HEK293 (cell line): Measurements from ENCODE around the gene OXNAD1.

ENCODE experiments used
- CTCF ChIA-PET: fragments of 350-600 bp; formaldehyde crosslinking; extraction: SDS; loops from one replicate; lab custom pipeline; 2021; ENCODE audit warnings: antibody characterized with exemption; lab: Yijun Ruan, JAX
- POLR2A ChIA-PET: fragments of 300-600 bp; formaldehyde crosslinking; extraction: SDS; loops from one replicate; lab custom pipeline; 2020; ENCODE audit warnings: antibody characterized with exemption, inconsistent platforms; lab: Yijun Ruan, JAX
- H3K27ac ChIP-seq: fragments of 200-500 bp; sonication (Bioruptor generic); 2 replicates; pipeline ENCODE4 v1.5.1; 2014; ENCODE audit warnings: low read depth, low read length, control low read depth, inconsistent platforms; ENCODE audit errors: extremely low read depth
- H3K36me3 ChIP-seq, 2 experiments: fragments of 200-500 bp in 1 of 2; sonication (Bioruptor generic) in 1 of 2; 1 replicate in 1 of 2; 2 replicates in 1 of 2; pipeline ENCODE4 v1.5.1; 2014 to 2017; ENCODE audit warnings: inconsistent platforms in 2 of 2, low read length in 2 of 2; ENCODE audit not compliant: control insufficient read depth in 2 of 2, insufficient read depth in 1 of 2
- H3K4me1 ChIP-seq: fragments of 200-500 bp; sonication (Bioruptor generic); 2 replicates; pipeline ENCODE4 v1.5.1; 2014; ENCODE audit warnings: mild to moderate bottlenecking, low read length, inconsistent platforms; ENCODE audit not compliant: control insufficient read depth, insufficient read depth
- H3K4me3 ChIP-seq: 2 replicates; pipeline ENCODE4 v1.5.1; 2011; ENCODE audit warnings: low read depth, mild to moderate bottlenecking, control low read depth, low read length, moderate library complexity
- H3K9me3 ChIP-seq: fragments of 200-500 bp; sonication (Bioruptor generic); 2 replicates; pipeline ENCODE4 v1.5.1; 2014; ENCODE audit warnings: low read depth, low read length, inconsistent platforms; ENCODE audit not compliant: control insufficient read depth, insufficient read depth
- GLIS2 ChIP-seq: fragments of 450-650 bp; formaldehyde crosslinking; IDR thresholded peaks from 2 replicates; pipeline ENCODE4 v1.5.1; 2016; ENCODE audit warnings: missing biosample characterization, missing genetic modification characterization
- KLF7 ChIP-seq: fragments of 450-650 bp; formaldehyde crosslinking; IDR thresholded peaks from 2 replicates; pipeline ENCODE4 v1.5.1; 2016; ENCODE audit warnings: missing biosample characterization, missing genetic modification characterization, borderline replicate concordance
- KLF8 ChIP-seq: fragments of 450-650 bp; formaldehyde crosslinking; IDR thresholded peaks from 2 replicates; pipeline ENCODE4 v1.5.1; 2016; ENCODE audit warnings: missing biosample characterization, missing genetic modification characterization
- MYNN ChIP-seq: fragments of 450-650 bp; formaldehyde crosslinking; IDR thresholded peaks from 2 replicates; pipeline ENCODE4 v1.5.1; 2016; ENCODE audit warnings: missing biosample characterization, missing genetic modification characterization, borderline replicate concordance
- OSR2 ChIP-seq: fragments of 450-650 bp; formaldehyde crosslinking; IDR thresholded peaks from 2 replicates; pipeline ENCODE4 v1.5.1; 2016; ENCODE audit warnings: missing biosample characterization, missing genetic modification characterization
- PRDM10 ChIP-seq: fragments of 450-650 bp; formaldehyde crosslinking; IDR thresholded peaks from 2 replicates; pipeline ENCODE4 v1.5.1; 2016; ENCODE audit warnings: missing biosample characterization, missing genetic modification characterization
- SALL2 ChIP-seq: fragments of 450-650 bp; formaldehyde crosslinking; IDR thresholded peaks from 2 replicates; pipeline ENCODE4 v1.5.0; 2017; ENCODE audit warnings: missing biosample characterization, mild to moderate bottlenecking, missing genetic modification characterization, borderline replicate concordance
- SP3 ChIP-seq: fragments of 450-650 bp; formaldehyde crosslinking; IDR thresholded peaks from 2 replicates; pipeline ENCODE4 v1.5.1; 2016; ENCODE audit warnings: missing biosample characterization, missing genetic modification characterization
- ZBTB1 ChIP-seq: fragments of 450-650 bp; formaldehyde crosslinking; IDR thresholded peaks from 2 replicates; pipeline ENCODE4 v1.5.1; 2016; ENCODE audit warnings: missing biosample characterization, missing genetic modification characterization
- ZNF202 ChIP-seq: fragments of 450-650 bp; formaldehyde crosslinking; IDR thresholded peaks from 2 replicates; pipeline ENCODE4 v1.5.1; 2016; ENCODE audit warnings: missing biosample characterization, missing genetic modification characterization, borderline replicate concordance
- ZNF266 ChIP-seq: fragments of 450-650 bp; formaldehyde crosslinking; IDR thresholded peaks from 2 replicates; pipeline ENCODE4 v1.5.1; 2016; ENCODE audit warnings: missing biosample characterization, missing genetic modification characterization, low read depth
- ZNF426 ChIP-seq: fragments of 450-650 bp; formaldehyde crosslinking; IDR thresholded peaks from 2 replicates; pipeline ENCODE4 v1.5.1; 2017; ENCODE audit warnings: missing biosample characterization, missing genetic modification characterization, mild to moderate bottlenecking, inconsistent platforms, moderate library complexity
- ZNF571 ChIP-seq: fragments of 450-650 bp; formaldehyde crosslinking; IDR thresholded peaks from 2 replicates; pipeline ENCODE4 v1.5.0; 2017; ENCODE audit warnings: missing biosample characterization, missing genetic modification characterization
- ZNF596 ChIP-seq: fragments of 450-650 bp; IDR thresholded peaks from 2 replicates; pipeline ENCODE4 v1.5.0; 2018; ENCODE audit warnings: missing biosample characterization, mild to moderate bottlenecking, missing genetic modification characterization, moderate library complexity
- ZNF658 ChIP-seq: fragments of 450-650 bp; formaldehyde crosslinking; IDR thresholded peaks from 2 replicates; pipeline ENCODE4; 2016; ENCODE audit warnings: missing biosample characterization, missing genetic modification characterization
- ZNF704 ChIP-seq: fragments of 450-650 bp; formaldehyde crosslinking; IDR thresholded peaks from 2 replicates; pipeline ENCODE4 v1.5.1; 2016; ENCODE audit warnings: missing biosample characterization, missing genetic modification characterization
- ZNF792 ChIP-seq: fragments of 450-650 bp; formaldehyde crosslinking; IDR thresholded peaks from 2 replicates; pipeline ENCODE4 v1.5.1; 2016; ENCODE audit warnings: missing biosample characterization, missing genetic modification characterization
- ZNF837 ChIP-seq: fragments of 450-650 bp; formaldehyde crosslinking; IDR thresholded peaks from 2 replicates; pipeline ENCODE4 v1.5.1; 2016; ENCODE audit warnings: missing biosample characterization, missing genetic modification characterization
- ZSCAN23 ChIP-seq: fragments of 450-650 bp; formaldehyde crosslinking; IDR thresholded peaks from 2 replicates; pipeline ENCODE4 v1.5.1; 2016; ENCODE audit warnings: missing biosample characterization, missing genetic modification characterization
- TF ChIP-seq, protein P1 (sequence below): fragments of 450-650 bp; formaldehyde crosslinking; IDR thresholded peaks from 2 replicates; pipeline ENCODE4 v1.5.1; 2017; ENCODE audit warnings: missing biosample characterization, missing genetic modification characterization
- TF ChIP-seq, protein P2 (sequence below): fragments of 450-650 bp; formaldehyde crosslinking; IDR thresholded peaks from 2 replicates; pipeline ENCODE4 v1.5.1; 2016; ENCODE audit warnings: missing biosample characterization, missing genetic modification characterization, low read depth
- TF ChIP-seq, protein P3 (sequence below): fragments of 450-650 bp; formaldehyde crosslinking; IDR thresholded peaks from 2 replicates; pipeline ENCODE4 v1.5.1; 2016; ENCODE audit warnings: missing biosample characterization, missing genetic modification characterization

OXNAD1 gene

GRCh38 chr3:16294844-16295243, 29.8 kb downstream of the OXNAD1 start (continued):
- no peak for TF ChIP-seq SP3 (tag by site-specific recombination)

- H3K4me1 ChIP-seq: no peaks in the 10 kb centered on the region
- CTCF ChIA-PET: interaction anchor here (1.1 kb wide), 1 partner anchor 256 kb away, joined by 3 read pairs; no protein-coding TSS in a partner anchor
- H3K36me3 ChIP-seq: peaks cover 8 to 38% of the 10 kb centered on the region in 2 experiments
- TF ChIP-seq ZNF266 (no peak), MYNN (tag by site-specific recombination) (no peak), ZNF792 (no peak), ZNF571 (no peak), ZNF596 (tag by site-specific recombination) (no peak), KLF7 (tag by site-specific recombination) (no peak), GLIS2 (tag by site-specific recombination) (no peak), KLF8 (tag by site-specific recombination) (no peak)
- TF ChIP-seq, protein P1, sequence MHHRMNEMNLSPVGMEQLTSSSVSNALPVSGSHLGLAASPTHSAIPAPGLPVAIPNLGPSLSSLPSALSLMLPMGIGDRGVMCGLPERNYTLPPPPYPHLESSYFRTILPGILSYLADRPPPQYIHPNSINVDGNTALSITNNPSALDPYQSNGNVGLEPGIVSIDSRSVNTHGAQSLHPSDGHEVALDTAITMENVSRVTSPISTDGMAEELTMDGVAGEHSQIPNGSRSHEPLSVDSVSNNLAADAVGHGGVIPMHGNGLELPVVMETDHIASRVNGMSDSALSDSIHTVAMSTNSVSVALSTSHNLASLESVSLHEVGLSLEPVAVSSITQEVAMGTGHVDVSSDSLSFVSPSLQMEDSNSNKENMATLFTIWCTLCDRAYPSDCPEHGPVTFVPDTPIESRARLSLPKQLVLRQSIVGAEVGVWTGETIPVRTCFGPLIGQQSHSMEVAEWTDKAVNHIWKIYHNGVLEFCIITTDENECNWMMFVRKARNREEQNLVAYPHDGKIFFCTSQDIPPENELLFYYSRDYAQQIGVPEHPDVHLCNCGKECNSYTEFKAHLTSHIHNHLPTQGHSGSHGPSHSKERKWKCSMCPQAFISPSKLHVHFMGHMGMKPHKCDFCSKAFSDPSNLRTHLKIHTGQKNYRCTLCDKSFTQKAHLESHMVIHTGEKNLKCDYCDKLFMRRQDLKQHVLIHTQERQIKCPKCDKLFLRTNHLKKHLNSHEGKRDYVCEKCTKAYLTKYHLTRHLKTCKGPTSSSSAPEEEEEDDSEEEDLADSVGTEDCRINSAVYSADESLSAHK: no peak
- TF ChIP-seq, all 188 proteins: peak for 0
- no peak overlapping the region for H3K4me3 ChIP-seq
- POLR2A ChIA-PET: no interaction called here
- no peaks in the 10 kb centered on the region for H3K9me3 ChIP-seq
- H3K27ac ChIP-seq: no peak overlapping the region
Observed at GRCh38 chr3:16295298-16295890, 30.4 kb downstream of the OXNAD1 start.

DNA sequence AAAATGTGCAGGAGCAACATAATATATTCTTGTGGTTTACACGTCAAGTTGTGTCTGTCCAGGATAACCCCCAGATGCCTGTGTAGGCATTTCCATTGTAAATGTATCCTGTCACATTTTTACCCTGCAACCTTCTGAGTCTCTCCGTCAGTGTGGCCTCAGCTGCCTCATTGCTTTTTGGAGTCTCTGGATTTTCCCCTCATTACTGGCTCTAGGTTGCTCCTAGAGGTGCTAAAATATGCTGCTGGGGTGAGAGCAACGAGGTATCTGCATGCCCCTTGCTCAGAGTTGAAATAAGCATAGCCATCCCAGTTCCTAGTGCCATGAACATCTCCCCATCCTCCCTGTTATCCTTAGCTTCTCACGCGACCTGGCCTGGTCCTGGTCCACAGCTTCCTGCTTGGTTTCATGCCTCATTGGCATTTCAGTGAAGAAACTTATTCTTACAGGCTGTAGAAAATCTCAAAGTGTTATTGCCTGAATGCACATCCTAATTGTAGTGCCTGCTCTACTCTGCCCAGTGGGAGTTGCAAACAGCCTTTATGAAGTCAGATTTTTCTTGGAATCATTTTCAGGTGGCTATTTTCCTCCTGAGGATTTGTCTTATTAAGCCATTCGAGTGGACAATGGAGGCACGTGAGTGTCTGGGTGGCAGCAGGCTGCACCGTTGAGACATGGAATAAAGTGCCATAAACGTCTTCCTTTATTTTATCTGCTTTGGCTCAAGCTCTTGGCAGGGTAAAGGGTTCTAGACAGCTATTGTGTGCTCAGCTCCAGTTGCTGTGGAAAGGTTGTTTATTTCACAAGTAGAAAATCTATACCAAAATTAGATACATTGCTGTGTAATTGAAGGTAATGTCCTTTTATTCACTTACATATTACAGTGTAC, 33.2 kb downstream of the OXNAD1 start:
- Histone ChIP-seq H3K27ac (no peak overlapping the region), H3K4me3 (no peak overlapping the region), H3K4me1 (no peaks in the 10 kb centered on the region), H3K9me3 (no peaks in the 10 kb centered on the region), H3K36me3 (peaks cover 8 to 62% of the 10 kb centered on the region in 2 experiments)
- ChIA-PET CTCF (interaction anchor here (0.7 to 1.1 kb wide), 2 partner anchors 154 to 1103 kb away, joined by 3 read pairs; no protein-coding TSS in a partner anchor), POLR2A (no interaction called here)
- TF ChIP-seq ZNF202: no peak
- TF ChIP-seq ZNF426 (tag by site-specific recombination): no peak
- TF ChIP-seq ZSCAN23 (tag by site-specific recombination): no peak
- no peak for TF ChIP-seq ZBTB1 (tag by site-specific recombination)
- TF ChIP-seq ZNF837: no peak
- TF ChIP-seq ZNF704 (tag by site-specific recombination): no peak
- TF ChIP-seq, protein P2, sequence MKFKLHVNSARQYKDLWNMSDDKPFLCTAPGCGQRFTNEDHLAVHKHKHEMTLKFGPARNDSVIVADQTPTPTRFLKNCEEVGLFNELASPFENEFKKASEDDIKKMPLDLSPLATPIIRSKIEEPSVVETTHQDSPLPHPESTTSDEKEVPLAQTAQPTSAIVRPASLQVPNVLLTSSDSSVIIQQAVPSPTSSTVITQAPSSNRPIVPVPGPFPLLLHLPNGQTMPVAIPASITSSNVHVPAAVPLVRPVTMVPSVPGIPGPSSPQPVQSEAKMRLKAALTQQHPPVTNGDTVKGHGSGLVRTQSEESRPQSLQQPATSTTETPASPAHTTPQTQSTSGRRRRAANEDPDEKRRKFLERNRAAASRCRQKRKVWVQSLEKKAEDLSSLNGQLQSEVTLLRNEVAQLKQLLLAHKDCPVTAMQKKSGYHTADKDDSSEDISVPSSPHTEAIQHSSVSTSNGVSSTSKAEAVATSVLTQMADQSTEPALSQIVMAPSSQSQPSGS (tag by site-specific recombination): no peak
- no peak for TF ChIP-seq OSR2 (tag by site-specific recombination)
- TF ChIP-seq SALL2 (tag by site-specific recombination): no peak
- TF ChIP-seq PRDM10 (tag by site-specific recombination): no peak
- no peak for TF ChIP-seq ZNF658 (tag by site-specific recombination)
- TF ChIP-seq, protein P3, sequence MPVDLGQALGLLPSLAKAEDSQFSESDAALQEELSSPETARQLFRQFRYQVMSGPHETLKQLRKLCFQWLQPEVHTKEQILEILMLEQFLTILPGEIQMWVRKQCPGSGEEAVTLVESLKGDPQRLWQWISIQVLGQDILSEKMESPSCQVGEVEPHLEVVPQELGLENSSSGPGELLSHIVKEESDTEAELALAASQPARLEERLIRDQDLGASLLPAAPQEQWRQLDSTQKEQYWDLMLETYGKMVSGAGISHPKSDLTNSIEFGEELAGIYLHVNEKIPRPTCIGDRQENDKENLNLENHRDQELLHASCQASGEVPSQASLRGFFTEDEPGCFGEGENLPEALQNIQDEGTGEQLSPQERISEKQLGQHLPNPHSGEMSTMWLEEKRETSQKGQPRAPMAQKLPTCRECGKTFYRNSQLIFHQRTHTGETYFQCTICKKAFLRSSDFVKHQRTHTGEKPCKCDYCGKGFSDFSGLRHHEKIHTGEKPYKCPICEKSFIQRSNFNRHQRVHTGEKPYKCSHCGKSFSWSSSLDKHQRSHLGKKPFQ (tag by site-specific recombination): no peak
